H1 (cell line): ENCODE results near the gene KIR2DL3. TPM values are rescaled to one million over a fixed set of nuclear protein-coding genes. Genes with fewer than 3 reads are reported as not detected.

Experiments
- CTCF ChIA-PET: fragments of 300-600 bp; sonication (Branson Sonifier 250); formaldehyde crosslinking; loops from one replicate; lab custom pipeline; 2021; ENCODE audit not compliant: partially characterized antibody; lab: Charles Lee
- POLR2A ChIA-PET: fragments of 300-600 bp; sonication (Branson Sonifier 250); formaldehyde crosslinking; loops from one replicate; lab custom pipeline; 2021; ENCODE audit warnings: inconsistent platforms; ENCODE audit not compliant: partially characterized antibody; lab: Charles Lee
- DNase-seq, 2 experiments: peaks; one replicate each; pipeline versions ENCODE4 v3.0.0 to v3.0.0-alpha.2; 2010 to 2022; ENCODE audit warnings: low spot score in 2 of 2, low read depth in 1 of 2, mixed read lengths in 1 of 2
- FAIRE-seq: peaks from 2 replicates; lab custom pipeline; 2011; peaks lifted over from hg19 to GRCh38; lab: Jason Lieb, UNC
- H2AFZ ChIP-seq: 2 replicates; pipeline ENCODE4 v1.8.1; 2012; ENCODE audit warnings: low read length, inconsistent platforms
- H2AK5ac ChIP-seq: 2 replicates; pipeline ENCODE4 v1.6.1; 2013; ENCODE audit warnings: low read depth, low read length
- H2BK120ac ChIP-seq: replicated peaks from 2 replicates; pipeline ENCODE3; 2013; ENCODE audit warnings: low read depth, low read length, inconsistent platforms
- H2BK12ac ChIP-seq: 2 replicates; pipeline ENCODE4 v1.6.1; 2013; ENCODE audit warnings: low read depth, low read length
- H2BK15ac ChIP-seq: 2 replicates; pipeline ENCODE4 v1.6.1; 2013; ENCODE audit warnings: low read length
- H2BK20ac ChIP-seq: 2 replicates; pipeline ENCODE4 v1.6.1; 2013; ENCODE audit warnings: low read length
- H2BK5ac ChIP-seq: 2 replicates; pipeline ENCODE4 v1.6.1; 2013; ENCODE audit warnings: low read depth, low read length
- H3K14ac ChIP-seq: 2 replicates; pipeline ENCODE4 v1.6.1; 2013; ENCODE audit warnings: inconsistent platforms; ENCODE audit not compliant: insufficient read length
- H3K18ac ChIP-seq: 2 replicates; pipeline ENCODE4 v1.6.1; 2013; ENCODE audit warnings: low read length; ENCODE audit errors: extremely low read depth
- H3K23ac ChIP-seq: 2 replicates; pipeline ENCODE4 v1.6.1; 2013; ENCODE audit warnings: inconsistent platforms; ENCODE audit not compliant: insufficient read length
- H3K23me2 ChIP-seq: 2 replicates; pipeline ENCODE4 v1.6.1; 2013; ENCODE audit warnings: low read depth, low read length
- H3K27ac ChIP-seq: 2 replicates; pipeline ENCODE4 v1.6.1; 2011; ENCODE audit warnings: low read depth, low read length, inconsistent platforms
- H3K27me3 ChIP-seq, 4 experiments: replicated peaks in 1 of 4; 1 replicate in 1 of 4; 2 replicates in 3 of 4; pipeline versions ENCODE4 v1.6.1 to v1.8.1; 2011 to 2013; ENCODE audit warnings: low read length in 3 of 4, mild to moderate bottlenecking in 3 of 4, inconsistent platforms in 2 of 4, mixed read lengths in 2 of 4, moderate library complexity in 1 of 4; ENCODE audit not compliant: control insufficient read depth in 3 of 4, insufficient read depth in 3 of 4; ENCODE audit errors: extremely low read depth in 1 of 4
- H3K36me3 ChIP-seq, 4 experiments: 2 replicates each; pipeline versions ENCODE4 v1.6.1 to v1.8.1; 2011 to 2013; ENCODE audit warnings: mild to moderate bottlenecking in 4 of 4, low read length in 3 of 4, moderate library complexity in 2 of 4, control low read depth in 1 of 4, inconsistent platforms in 1 of 4; ENCODE audit not compliant: insufficient read depth in 4 of 4, control insufficient read depth in 2 of 4
- H3K4ac ChIP-seq: replicated peaks from 2 replicates; pipeline ENCODE3; 2013; ENCODE audit warnings: low read length, low read depth, mixed read lengths, inconsistent platforms; ENCODE audit not compliant: insufficient read length
- H3K4me1 ChIP-seq, 4 experiments: replicated peaks in 1 of 4; 1 replicate in 1 of 4; 2 replicates in 3 of 4; pipeline versions ENCODE4 v1.6.1 to v1.8.1; 2011 to 2013; ENCODE audit warnings: low read length in 3 of 4, inconsistent platforms in 2 of 4, mixed read lengths in 1 of 4; ENCODE audit not compliant: insufficient read depth in 4 of 4, control insufficient read depth in 3 of 4
- H3K4me2 ChIP-seq, 2 experiments: 2 replicates each; pipeline versions ENCODE4 v1.6.1 to v1.8.1; 2011 to 2013; ENCODE audit warnings: low read depth in 2 of 2, low read length in 2 of 2, control low read depth in 1 of 2, inconsistent platforms in 1 of 2, mild to moderate bottlenecking in 1 of 2; ENCODE audit not compliant: insufficient read depth in 1 of 2
- H3K4me3 ChIP-seq, 4 experiments: fragments of 200-600, 300-600 bp in 1 of 4; sonication (generic), shearing (Covaris generic), sonication (Bioruptor Twin) in 1 of 4; 2 replicates each; pipeline versions ENCODE4 v1.5.1 to v1.8.1; 2011 to 2016; ENCODE audit warnings: low read length in 4 of 4, low read depth in 3 of 4, control low read depth in 2 of 4, inconsistent platforms in 2 of 4, mild to moderate bottlenecking in 2 of 4, mixed read lengths in 1 of 4, moderate library complexity in 1 of 4; ENCODE audit not compliant: insufficient read depth in 2 of 4; ENCODE audit errors: extremely low read depth in 1 of 4
- H3K56ac ChIP-seq: replicated peaks from 2 replicates; pipeline ENCODE3; 2013; ENCODE audit warnings: low read depth, mild to moderate bottlenecking, mixed read lengths, low read length, inconsistent platforms; ENCODE audit not compliant: insufficient read length
- H3K79me1 ChIP-seq: 2 replicates; pipeline ENCODE4 v1.6.1; 2013; ENCODE audit warnings: low read depth, low read length, control low read depth
- H3K79me2 ChIP-seq, 2 experiments: 2 replicates each; pipeline versions ENCODE4 v1.6.1 to v1.8.1; 2012 to 2013; ENCODE audit warnings: low read length in 2 of 2, mild to moderate bottlenecking in 2 of 2, inconsistent platforms in 1 of 2; ENCODE audit not compliant: insufficient read depth in 2 of 2, control insufficient read depth in 1 of 2
- H3K9ac ChIP-seq, 4 experiments: replicated peaks in 1 of 4; 1 replicate in 1 of 4; 2 replicates in 3 of 4; pipeline versions ENCODE4 v1.6.1 to v1.8.1; 2011 to 2013; ENCODE audit warnings: low read depth in 3 of 4, low read length in 3 of 4, control low read depth in 2 of 4, mild to moderate bottlenecking in 2 of 4, moderate library complexity in 2 of 4, inconsistent platforms in 1 of 4; ENCODE audit errors: extremely low read depth in 1 of 4
- H3K9me3 ChIP-seq, 2 experiments: 2 replicates each; pipeline versions ENCODE4 v1.6.1 to v1.8.1; 2012 to 2013; ENCODE audit warnings: mild to moderate bottlenecking in 2 of 2, moderate library complexity in 2 of 2, control low read depth in 1 of 2, inconsistent platforms in 1 of 2, low read depth in 1 of 2, low read length in 1 of 2, mixed read lengths in 1 of 2; ENCODE audit not compliant: insufficient read depth in 2 of 2
- H4K20me1 ChIP-seq, 2 experiments: replicated peaks in 1 of 2; 2 replicates each; pipeline versions ENCODE3 to v1.8.1; 2011 to 2013; ENCODE audit warnings: inconsistent platforms in 2 of 2, low read length in 2 of 2, mild to moderate bottlenecking in 1 of 2; ENCODE audit not compliant: insufficient read depth in 2 of 2, control insufficient read depth in 1 of 2
- H4K5ac ChIP-seq: 2 replicates; pipeline ENCODE4 v1.6.1; 2013; ENCODE audit warnings: low read length, low read depth, mixed read lengths, inconsistent platforms; ENCODE audit not compliant: insufficient read length
- H4K8ac ChIP-seq: 2 replicates; pipeline ENCODE4 v1.8.0; 2013; ENCODE audit warnings: mild to moderate bottlenecking, moderate library complexity, low read length, inconsistent platforms; ENCODE audit not compliant: insufficient read depth; ENCODE audit errors: extremely low read depth
- H4K91ac ChIP-seq: replicated peaks from 2 replicates; pipeline ENCODE3; 2013; ENCODE audit warnings: low read length, mixed read lengths, inconsistent platforms; ENCODE audit not compliant: insufficient read length
- MAFK ChIP-seq: IDR thresholded peaks from 2 replicates; pipeline ENCODE4 v1.6.1; 2012; ENCODE audit warnings: low read depth, mild to moderate bottlenecking, improper control_type of control experiment, low read length
- POLR2AphosphoS5 ChIP-seq: IDR thresholded peaks from 2 replicates; pipeline ENCODE4 v1.6.1; 2011; ENCODE audit warnings: low read depth, low read length
- WGBS, 2 experiments: shearing (Covaris generic) in 1 of 2; methylation state at CpG; one replicate each; pipeline versions ENCODE4 v1.1.6 to v1.1.7; 2013 to 2015; ENCODE audit warnings: low lambda C conversion rate in 2 of 2, mixed read lengths in 2 of 2, inconsistent platforms in 1 of 2, low coverage in 1 of 2, missing lambda C conversion rate in 1 of 2; ENCODE audit not compliant: insufficient replicate concordance in 2 of 2, insufficient coverage in 1 of 2, insufficient read length in 1 of 2; ENCODE audit errors: extremely low coverage in 1 of 2, missing lambda C conversion rate in 1 of 2; 5-methylcytosine and 5-hydroxymethylcytosine counted together
- polyA plus RNA-seq, 7 experiments: library from polyadenylated mRNA; depleted of rRNA in 3 of 7; stranded (reverse) in 5 of 7; unstranded in 2 of 7; fragments of >200 nt in 5 of 7; fragments of 200-250 nt in 2 of 7; gene quantifications; 1 replicate in 5 of 7; 2 replicates in 1 of 7; 4 replicates in 1 of 7; pipeline versions ENCODE4 v1.2.1 to v1.2.3, GENCODE V29; 2011 to 2013; ENCODE audit warnings: missing spikeins in 2 of 7, mixed read lengths in 2 of 7
- total RNA-seq: library from RNA; stranded (reverse); fragmentation: NEBNext Ultra II Directional; extraction: Animal tissue kit (Norgen Biotek cat#: 25700); gene quantifications from 2 replicates; pipeline ENCODE4 v1.2.1, GENCODE V29; 2021

Gene KIR2DL3
- total and polyA plus RNA-seq, 2 of the 8 experiments (the other 6 are each of a cell fraction or from before 2014, with no cell fraction given) = not detected

GRCh38 chr19:54724142-54724541 lies 14.2 kb upstream of the KIR2DL3 start, which contains the start of gene KIR3DL3:
TSS of gene KIR3DL3 (plus strand) at chr19:54724442. CDS start at chr19:54724497, 55 bp downstream.
- WGBS, 2 experiments = 65% methylated on average over 9 of the region's 9 CpGs; no CpG with 5 or more reads in 1 of the 2 experiments
- Histone ChIP-seq H3K4me1 (no peaks in the 10 kb centered on the region), H3K4me3 (no peak within 1 kb of the TSS), H3K4ac (no peak within 1 kb of the TSS), H2BK15ac (no peak within 1 kb of the TSS), H3K36me3 (peaks cover 0 to 4% (median 0%) of the 10 kb centered on the region in 4 experiments; a peak in 1 of 8 replicates), H4K8ac (no peak within 1 kb of the TSS), H3K18ac (no peak within 1 kb of the TSS), H3K27me3 (no peaks in the 10 kb centered on the region), H2BK5ac (no peak within 1 kb of the TSS), H2BK20ac (no peak within 1 kb of the TSS), H3K56ac (no peak within 1 kb of the TSS), H3K23ac (no peak within 1 kb of the TSS), H3K79me2 (no peaks in the 10 kb centered on the region), H3K9me3 (peaks cover 66 to 68% of the 10 kb centered on the region in 2 experiments), H3K9ac (no peak within 1 kb of the TSS), H2AFZ (no peak within 1 kb of the TSS), H4K91ac (no peak within 1 kb of the TSS), H3K4me2 (no peak within 1 kb of the TSS), H3K27ac (no peak within 1 kb of the TSS), H4K5ac (no peak within 1 kb of the TSS), H4K20me1 (no peaks in the 10 kb centered on the region), H2AK5ac (no peak within 1 kb of the TSS), H3K23me2 (no peaks in the 10 kb centered on the region), H2BK12ac (no peak within 1 kb of the TSS), H2BK120ac (no peak within 1 kb of the TSS), H3K79me1 (no peaks in the 10 kb centered on the region), H3K14ac (no peak within 1 kb of the TSS)
- ChIA-PET POLR2A (no interaction called here), CTCF (no interaction called here)
- DNase-seq (no peak), FAIRE-seq (no peak)
- TF ChIP-seq POLR2AphosphoS5 = no peak
- no peak for TF ChIP-seq MAFK
